ENCODE measurements around the gene CDH4.

- TF ChIP-seq CTCF (IDR thresholded peaks at IDR 0.05) (no peak), EZH2 (IDR thresholded peaks at IDR 0.05) (no peak)
Measured at GRCh38 chr20:61873651-61874420, 621.8 kb downstream of the CDH4 start.

All from neural progenitor cell (in vitro differentiated cells).